HCT116 (cell line): Measurements from ENCODE around the gene KCTD19. TPM values are rescaled to one million over a fixed set of nuclear protein-coding genes. Genes with fewer than 3 reads are reported as not detected.
A peak's percentile ranks its signal among the peaks of the same experiment; 100 is the strongest.

Experiments
- ATAC-seq: fragments of 200-7000 bp; cut with Tn5 transposase; 2 replicates; pipeline ENCODE4 v1.9.1; 2020; ENCODE audit warnings: mild to moderate bottlenecking, moderate library complexity
- BruUV-seq: library from RNA; stranded (reverse); fragments of 400-500 nt; replicated peaks from 2 replicates; lab custom pipeline; 2021; lab: Mats Ljungman, UMichigan
- CTCF ChIA-PET: fragments of 300-600 bp; sonication (Branson Sonifier 250); formaldehyde crosslinking; loops from one replicate; lab custom pipeline; 2021; ENCODE audit warnings: antibody characterized with exemption; lab: Charles Lee
- POLR2A ChIA-PET: fragments of 300-600, 350-600 bp; sonication (Branson Sonifier 250); formaldehyde crosslinking; loops from one replicate; lab custom pipeline; 2021; ENCODE audit warnings: antibody characterized with exemption; lab: Charles Lee
- RAD21 ChIA-PET, 2 experiments: fragments of 300-600 bp; sonication (Branson Sonifier 250); formaldehyde crosslinking; loops; one replicate each; lab custom pipeline; 2023; ENCODE audit warnings: low total read pairs in 2 of 2; ENCODE audit not compliant: uncharacterized antibody in 2 of 2, unreplicated experiment in 2 of 2, low non-redundant PET in 1 of 2; lab: Charles Lee
- DNase-seq: peaks from one replicate; pipeline ENCODE4 v3.0.0-alpha.2; 2010; ENCODE audit warnings: low read depth, low spot score
- H2AFZ ChIP-seq: fragments of 200-600 bp; shearing (Covaris generic), sonication (generic); 2 replicates; pipeline ENCODE4 v1.6.1; 2017; ENCODE audit warnings: low read depth, mixed run types, mixed read lengths, antibody characterized with exemption, low read length; ENCODE audit not compliant: poor library complexity, severe bottlenecking
- H3K27ac ChIP-seq: 2 replicates; pipeline ENCODE4 v1.5.1; 2012; ENCODE audit warnings: low read depth, low read length
- H3K27me3 ChIP-seq: fragments of 200-600 bp; sonication (generic); 2 replicates; pipeline ENCODE4 v1.6.1; 2016; ENCODE audit warnings: mixed run types, low read length, mixed read lengths; ENCODE audit not compliant: insufficient read depth
- H3K36me3 ChIP-seq, 2 experiments: fragments of 200-500 bp in 1 of 2; fragments of 200-600 bp in 1 of 2; sonication (Bioruptor generic) in 1 of 2; sonication (generic) in 1 of 2; 2 replicates each; pipeline versions ENCODE4 v1.5.1 to v1.6.1; 2014 to 2016; ENCODE audit warnings: low read length in 2 of 2, inconsistent platforms in 1 of 2, mixed read lengths in 1 of 2, mixed run types in 1 of 2; ENCODE audit not compliant: insufficient read depth in 2 of 2, control insufficient read depth in 1 of 2
- H3K4me1 ChIP-seq, 2 experiments: fragments of 200-600 bp in 1 of 2; sonication (generic) in 1 of 2; 2 replicates each; pipeline versions ENCODE4 v1.5.1 to v1.6.1; 2012 to 2017; ENCODE audit warnings: low read length in 2 of 2, inconsistent platforms in 1 of 2, mild to moderate bottlenecking in 1 of 2, mixed read lengths in 1 of 2, mixed run types in 1 of 2, moderate library complexity in 1 of 2; ENCODE audit not compliant: insufficient read depth in 2 of 2, control insufficient read depth in 1 of 2
- H3K4me2 ChIP-seq: fragments of 200-600 bp; sonication (generic); 2 replicates; pipeline ENCODE4 v1.6.1; 2017; ENCODE audit warnings: mixed run types, low read length, mixed read lengths
- H3K4me3 ChIP-seq, 2 experiments: fragments of 200-600 bp in 1 of 2; sonication (generic) in 1 of 2; replicated peaks in 1 of 2; 2 replicates each; pipeline ENCODE4 v1.5.1; 2011 to 2016; ENCODE audit warnings: low read length in 2 of 2, control low read depth in 1 of 2, low read depth in 1 of 2, mild to moderate bottlenecking in 1 of 2, mixed read lengths in 1 of 2, mixed run types in 1 of 2
- H3K79me2 ChIP-seq: fragments of 200-600 bp; sonication (generic); 2 replicates; pipeline ENCODE4 v1.6.1; 2017; ENCODE audit warnings: mild to moderate bottlenecking, mixed run types, low read length, moderate library complexity, mixed read lengths; ENCODE audit not compliant: insufficient read depth
- H3K9ac ChIP-seq: fragments of 200-600 bp; sonication (generic); 2 replicates; pipeline ENCODE4 v1.6.1; 2016; ENCODE audit warnings: low read length, mixed read lengths
- H3K9me2 ChIP-seq: fragments of 200-600 bp; sonication (generic), shearing (Covaris generic); 2 replicates; pipeline ENCODE4 v1.6.1; 2017; ENCODE audit warnings: mixed run types, mild to moderate bottlenecking, moderate library complexity; ENCODE audit not compliant: insufficient read depth
- H3K9me3 ChIP-seq, 2 experiments: fragments of 200-500 bp in 1 of 2; fragments of 200-600 bp in 1 of 2; sonication (Bioruptor generic) in 1 of 2; sonication (generic) in 1 of 2; 2 replicates each; pipeline ENCODE4 v1.6.1; 2014 to 2017; ENCODE audit warnings: low read length in 2 of 2, mixed read lengths in 2 of 2, inconsistent platforms in 1 of 2, low read depth in 1 of 2, mild to moderate bottlenecking in 1 of 2, mixed run types in 1 of 2, moderate library complexity in 1 of 2; ENCODE audit not compliant: control insufficient read depth in 1 of 2, insufficient read depth in 1 of 2
- H4K20me1 ChIP-seq: fragments of 200-600 bp; sonication (generic), shearing (Covaris generic); 2 replicates; pipeline ENCODE4 v1.6.1; 2017; ENCODE audit warnings: mixed run types, mild to moderate bottlenecking, moderate library complexity; ENCODE audit not compliant: insufficient read depth
- ATF3 ChIP-seq: IDR thresholded peaks from 2 replicates; pipeline ENCODE4 v1.6.1; 2012
- CEBPB ChIP-seq: IDR thresholded peaks from 2 replicates; pipeline ENCODE4 v1.6.1; 2012; ENCODE audit warnings: low read depth
- CTCF ChIP-seq, 3 experiments: fragments of 200-600 bp in 1 of 3; sonication (generic) in 1 of 3; IDR thresholded peaks in 2 of 3; conservative IDR thresholded peaks in 1 of 3; 2 replicates each; pipeline ENCODE4 v1.5.1; 2012 to 2017; ENCODE audit warnings: low read depth in 2 of 3, low read length in 2 of 3, antibody characterized with exemption in 1 of 3, borderline replicate concordance in 1 of 3, control low read depth in 1 of 3, mild to moderate bottlenecking in 1 of 3, mixed read lengths in 1 of 3, mixed run types in 1 of 3, moderate library complexity in 1 of 3; ENCODE audit not compliant: insufficient read depth in 1 of 3
- EZH2 ChIP-seq: fragments of 200-600 bp; sonication (generic); IDR thresholded peaks from 2 replicates; pipeline ENCODE4 v1.6.1; 2017; ENCODE audit warnings: antibody characterized with exemption, mixed run types
- FOSL1 ChIP-seq: IDR thresholded peaks from 2 replicates; pipeline ENCODE4 v1.6.1; 2012; ENCODE audit warnings: low read depth
- POLR2A ChIP-seq: IDR thresholded peaks from 2 replicates; pipeline ENCODE4 v1.7.0; 2011; ENCODE audit warnings: borderline replicate concordance; ENCODE audit not compliant: insufficient read depth, insufficient read length; ENCODE audit errors: extremely low read depth
- RAD21 ChIP-seq: IDR thresholded peaks from 2 replicates; pipeline ENCODE4 v1.6.1; 2012; ENCODE audit warnings: low read depth, mild to moderate bottlenecking
- SIN3A ChIP-seq: IDR thresholded peaks from 2 replicates; pipeline ENCODE4 v1.6.1; 2012; ENCODE audit warnings: low read depth
- SP1 ChIP-seq: IDR thresholded peaks from 2 replicates; pipeline ENCODE4 v1.6.1; 2012; ENCODE audit warnings: low read depth
- SRF ChIP-seq: IDR thresholded peaks from 2 replicates; pipeline ENCODE4 v1.6.1; 2012; ENCODE audit warnings: low read depth
- TCF7L2 ChIP-seq: IDR thresholded peaks from 2 replicates; pipeline ENCODE4 v1.7.0; 2011; ENCODE audit warnings: borderline replicate concordance, inconsistent platforms; ENCODE audit not compliant: insufficient read depth, insufficient read length; ENCODE audit errors: extremely low read depth
- YY1 ChIP-seq: IDR thresholded peaks from 2 replicates; pipeline ENCODE4 v1.6.1; 2011; ENCODE audit warnings: low read length, low read depth, moderate library complexity, mild to moderate bottlenecking; ENCODE audit not compliant: insufficient replicate concordance; ENCODE audit errors: extremely low read depth
- ZFX ChIP-seq: fragments of 450-650 bp; IDR thresholded peaks from 2 replicates; pipeline ENCODE4 v1.6.1; 2017
- intact Hi-C: fragments of 100-400 bp; cut with micrococcal nuclease; formaldehyde crosslinking; loops from 2 replicates; pipeline ENCODE4 v1.10.0; 2022
- total RNA-seq: library from RNA; stranded (reverse); gene quantifications from one replicate; pipeline ENCODE4 v1.2.1, GENCODE V29; 2021; ENCODE audit not compliant: unreplicated experiment

The KCTD19 gene
- total RNA-seq, 1 experiment from 2014 or later, result not detected

GRCh38 chr16:67260426-67261063 is 66.0 kb downstream of the KCTD19 start:
- H3K9me2 ChIP-seq, result no peaks in the 10 kb centered on the region
- H3K9ac ChIP-seq, result no peak overlapping the region
- POLR2A ChIA-PET, result interaction anchor here (1.2 to 1.3 kb wide), 2 partner anchors 14 to 79 kb away, joined by 3 to 5 read pairs; no protein-coding TSS in a partner anchor
- no peaks in the 10 kb centered on the region for H3K79me2 ChIP-seq
- H3K27me3 ChIP-seq, result no peaks in the 10 kb centered on the region
- H4K20me1 ChIP-seq, result no peaks in the 10 kb centered on the region
- TF ChIP-seq SRF, result no peak
- peak; percentile 62 to 84 (median 70) for TF ChIP-seq CTCF (IDR thresholded peaks at IDR 0.05 in 2 of 3, conservative IDR thresholded peaks at IDR 0.05 in 1 of 3; ENCODE audit: borderline replicate concordance in 1 of 3, insufficient read depth in 1 of 3, low read depth in 2 of 3, low read length in 2 of 3)
- TF ChIP-seq SP1, result no peak
- TF ChIP-seq TCF7L2, result no peak
- peak; percentile 92 for TF ChIP-seq RAD21
- no peak for TF ChIP-seq ZFX
- TF ChIP-seq FOSL1, result no peak
- TF ChIP-seq CEBPB, result no peak; the same call in 1 of the 2 replicates
- TF ChIP-seq POLR2A, result no peak
- TF ChIP-seq YY1, result no peak
- no peak for TF ChIP-seq ATF3
- TF ChIP-seq EZH2, result no peak
- TF ChIP-seq SIN3A, result no peak
- no peak for DNase-seq
- H3K27ac ChIP-seq, result no peak overlapping the region
- intact Hi-C loops, result loop anchor here (1.0 to 5.0 kb wide), 3 partner anchors 78 to 187 kb away; no protein-coding TSS in a partner anchor
- CTCF ChIA-PET, result interaction anchor here (0.7 to 2.0 kb wide), 17 partner anchors 10 to 254 kb away, joined by 3 to 22 read pairs (median 6); partner anchors contain the start of genes FHOD1, PLEKHG4 and SLC9A5
- H3K36me3 ChIP-seq, result no peaks in the 10 kb centered on the region
- ATAC-seq, result peak; percentile 79
- no peaks in the 10 kb centered on the region for H3K4me1 ChIP-seq
- H3K4me2 ChIP-seq, result no peak overlapping the region
- BruUV-seq, result no TSS peak
- RAD21 ChIA-PET, result interaction anchor here (0.5 to 1.4 kb wide), 11 partner anchors 17 to 187 kb away, joined by 3 to 6 read pairs (median 4); partner anchors contain the start of genes HSD11B2 (in 1 of the 2) and PLEKHG4 (in 1 of the 2)
- no peak overlapping the region for H2AFZ ChIP-seq
- no peak overlapping the region for H3K4me3 ChIP-seq
- no peaks in the 10 kb centered on the region for H3K9me3 ChIP-seq
